22Rv1 (cell line): ENCODE results near the gene SNAP25.

ENCODE experiments used
- CTCF ChIP-seq: fragments of 450-650 bp; IDR thresholded peaks from 2 replicates; pipeline ENCODE4 v1.5.1; 2017; ENCODE audit warnings: mild to moderate bottlenecking
- ZFX ChIP-seq: fragments of 450-650 bp; IDR thresholded peaks from 2 replicates; pipeline ENCODE4 v1.6.1; 2017; ENCODE audit warnings: antibody characterized with exemption, borderline replicate concordance

- TF ChIP-seq CTCF (no peak), ZFX (no peak)
Observed at GRCh38 chr20:10178727-10179313, 39.8 kb upstream of the SNAP25 start.
